HCT116 (cell line): ENCODE data around the gene C14orf132. TPM values are rescaled to one million over a fixed set of nuclear protein-coding genes. Genes with fewer than 3 reads are reported as not detected.

Source experiments
- ATAC-seq: fragments of 200-7000 bp; cut with Tn5 transposase; 2 replicates; pipeline ENCODE4 v1.9.1; 2020; ENCODE audit warnings: mild to moderate bottlenecking, moderate library complexity
- BruUV-seq: library from RNA; stranded (reverse); fragments of 400-500 nt; replicated peaks from 2 replicates; lab custom pipeline; 2021; lab: Mats Ljungman, UMichigan
- CTCF ChIA-PET: fragments of 300-600 bp; sonication (Branson Sonifier 250); formaldehyde crosslinking; loops from one replicate; lab custom pipeline; 2021; ENCODE audit warnings: antibody characterized with exemption; lab: Charles Lee
- POLR2A ChIA-PET: fragments of 300-600, 350-600 bp; sonication (Branson Sonifier 250); formaldehyde crosslinking; loops from one replicate; lab custom pipeline; 2021; ENCODE audit warnings: antibody characterized with exemption; lab: Charles Lee
- RAD21 ChIA-PET, 2 experiments: fragments of 300-600 bp; sonication (Branson Sonifier 250); formaldehyde crosslinking; loops; one replicate each; lab custom pipeline; 2023; ENCODE audit warnings: low total read pairs in 2 of 2; ENCODE audit not compliant: uncharacterized antibody in 2 of 2, unreplicated experiment in 2 of 2, low non-redundant PET in 1 of 2; lab: Charles Lee
- DNase-seq: peaks from one replicate; pipeline ENCODE4 v3.0.0-alpha.2; 2010; ENCODE audit warnings: low read depth, low spot score
- H2AFZ ChIP-seq: fragments of 200-600 bp; shearing (Covaris generic), sonication (generic); 2 replicates; pipeline ENCODE4 v1.6.1; 2017; ENCODE audit warnings: low read depth, mixed run types, mixed read lengths, antibody characterized with exemption, low read length; ENCODE audit not compliant: poor library complexity, severe bottlenecking
- H3K27ac ChIP-seq: 2 replicates; pipeline ENCODE4 v1.5.1; 2012; ENCODE audit warnings: low read depth, low read length
- H3K27me3 ChIP-seq: fragments of 200-600 bp; sonication (generic); 2 replicates; pipeline ENCODE4 v1.6.1; 2016; ENCODE audit warnings: mixed run types, low read length, mixed read lengths; ENCODE audit not compliant: insufficient read depth
- H3K36me3 ChIP-seq, 2 experiments: fragments of 200-500 bp in 1 of 2; fragments of 200-600 bp in 1 of 2; sonication (Bioruptor generic) in 1 of 2; sonication (generic) in 1 of 2; 2 replicates each; pipeline versions ENCODE4 v1.5.1 to v1.6.1; 2014 to 2016; ENCODE audit warnings: low read length in 2 of 2, inconsistent platforms in 1 of 2, mixed read lengths in 1 of 2, mixed run types in 1 of 2; ENCODE audit not compliant: insufficient read depth in 2 of 2, control insufficient read depth in 1 of 2
- H3K4me1 ChIP-seq, 2 experiments: fragments of 200-600 bp in 1 of 2; sonication (generic) in 1 of 2; 2 replicates each; pipeline versions ENCODE4 v1.5.1 to v1.6.1; 2012 to 2017; ENCODE audit warnings: low read length in 2 of 2, inconsistent platforms in 1 of 2, mild to moderate bottlenecking in 1 of 2, mixed read lengths in 1 of 2, mixed run types in 1 of 2, moderate library complexity in 1 of 2; ENCODE audit not compliant: insufficient read depth in 2 of 2, control insufficient read depth in 1 of 2
- H3K4me2 ChIP-seq: fragments of 200-600 bp; sonication (generic); 2 replicates; pipeline ENCODE4 v1.6.1; 2017; ENCODE audit warnings: mixed run types, low read length, mixed read lengths
- H3K4me3 ChIP-seq, 2 experiments: fragments of 200-600 bp in 1 of 2; sonication (generic) in 1 of 2; replicated peaks in 1 of 2; 2 replicates each; pipeline ENCODE4 v1.5.1; 2011 to 2016; ENCODE audit warnings: low read length in 2 of 2, control low read depth in 1 of 2, low read depth in 1 of 2, mild to moderate bottlenecking in 1 of 2, mixed read lengths in 1 of 2, mixed run types in 1 of 2
- H3K79me2 ChIP-seq: fragments of 200-600 bp; sonication (generic); 2 replicates; pipeline ENCODE4 v1.6.1; 2017; ENCODE audit warnings: mild to moderate bottlenecking, mixed run types, low read length, moderate library complexity, mixed read lengths; ENCODE audit not compliant: insufficient read depth
- H3K9ac ChIP-seq: fragments of 200-600 bp; sonication (generic); 2 replicates; pipeline ENCODE4 v1.6.1; 2016; ENCODE audit warnings: low read length, mixed read lengths
- H3K9me2 ChIP-seq: fragments of 200-600 bp; sonication (generic), shearing (Covaris generic); 2 replicates; pipeline ENCODE4 v1.6.1; 2017; ENCODE audit warnings: mixed run types, mild to moderate bottlenecking, moderate library complexity; ENCODE audit not compliant: insufficient read depth
- H3K9me3 ChIP-seq, 2 experiments: fragments of 200-500 bp in 1 of 2; fragments of 200-600 bp in 1 of 2; sonication (Bioruptor generic) in 1 of 2; sonication (generic) in 1 of 2; 2 replicates each; pipeline ENCODE4 v1.6.1; 2014 to 2017; ENCODE audit warnings: low read length in 2 of 2, mixed read lengths in 2 of 2, inconsistent platforms in 1 of 2, low read depth in 1 of 2, mild to moderate bottlenecking in 1 of 2, mixed run types in 1 of 2, moderate library complexity in 1 of 2; ENCODE audit not compliant: control insufficient read depth in 1 of 2, insufficient read depth in 1 of 2
- H4K20me1 ChIP-seq: fragments of 200-600 bp; sonication (generic), shearing (Covaris generic); 2 replicates; pipeline ENCODE4 v1.6.1; 2017; ENCODE audit warnings: mixed run types, mild to moderate bottlenecking, moderate library complexity; ENCODE audit not compliant: insufficient read depth
- CBX3 ChIP-seq: IDR thresholded peaks from 2 replicates; pipeline ENCODE4 v1.6.1; 2012; ENCODE audit warnings: low read depth
- CTCF ChIP-seq, 3 experiments: fragments of 200-600 bp in 1 of 3; sonication (generic) in 1 of 3; IDR thresholded peaks in 2 of 3; conservative IDR thresholded peaks in 1 of 3; 2 replicates each; pipeline ENCODE4 v1.5.1; 2012 to 2017; ENCODE audit warnings: low read depth in 2 of 3, low read length in 2 of 3, antibody characterized with exemption in 1 of 3, borderline replicate concordance in 1 of 3, control low read depth in 1 of 3, mild to moderate bottlenecking in 1 of 3, mixed read lengths in 1 of 3, mixed run types in 1 of 3, moderate library complexity in 1 of 3; ENCODE audit not compliant: insufficient read depth in 1 of 3
- EZH2 ChIP-seq: fragments of 200-600 bp; sonication (generic); IDR thresholded peaks from 2 replicates; pipeline ENCODE4 v1.6.1; 2017; ENCODE audit warnings: antibody characterized with exemption, mixed run types
- JUND ChIP-seq: IDR thresholded peaks from 2 replicates; pipeline ENCODE4 v1.6.1; 2012
- MAX ChIP-seq: IDR thresholded peaks from 2 replicates; pipeline ENCODE4 v1.6.1; 2012
- POLR2AphosphoS5 ChIP-seq: IDR thresholded peaks from 2 replicates; pipeline ENCODE4 v1.6.1; 2011; ENCODE audit warnings: mild to moderate bottlenecking, low read depth, low read length, moderate library complexity
- REST ChIP-seq: IDR thresholded peaks from 2 replicates; pipeline ENCODE4 v1.6.1; 2012; ENCODE audit warnings: low read depth
- SIN3A ChIP-seq: IDR thresholded peaks from 2 replicates; pipeline ENCODE4 v1.6.1; 2012; ENCODE audit warnings: low read depth
- SP1 ChIP-seq: IDR thresholded peaks from 2 replicates; pipeline ENCODE4 v1.6.1; 2012; ENCODE audit warnings: low read depth
- SRF ChIP-seq: IDR thresholded peaks from 2 replicates; pipeline ENCODE4 v1.6.1; 2012; ENCODE audit warnings: low read depth
- TCF7L2 ChIP-seq: IDR thresholded peaks from 2 replicates; pipeline ENCODE4 v1.7.0; 2011; ENCODE audit warnings: borderline replicate concordance, inconsistent platforms; ENCODE audit not compliant: insufficient read depth, insufficient read length; ENCODE audit errors: extremely low read depth
- ZFX ChIP-seq: fragments of 450-650 bp; IDR thresholded peaks from 2 replicates; pipeline ENCODE4 v1.6.1; 2017
- ZNF274 ChIP-seq: fragments of 200-500 bp; sonication (Bioruptor generic); IDR thresholded peaks from 2 replicates; pipeline ENCODE4 v1.6.1; 2014; ENCODE audit warnings: mild to moderate bottlenecking, low read depth, low read length, inconsistent platforms
- intact Hi-C: fragments of 100-400 bp; cut with micrococcal nuclease; formaldehyde crosslinking; loops from 2 replicates; pipeline ENCODE4 v1.10.0; 2022
- total RNA-seq: library from RNA; stranded (reverse); gene quantifications from one replicate; pipeline ENCODE4 v1.2.1, GENCODE V29; 2021; ENCODE audit not compliant: unreplicated experiment

C14orf132 gene
- total RNA-seq, 1 experiment from 2014 or later, result 3.4 TPM

GRCh38 chr14:96121660-96122395, 82.7 kb downstream of the C14orf132 start:
- Histone ChIP-seq H3K4me1 (no peaks in the 10 kb centered on the region), H2AFZ (no peak overlapping the region), H3K4me3 (no peak overlapping the region), H3K4me2 (no peak overlapping the region), H3K9me2 (no peaks in the 10 kb centered on the region), H3K27ac (no peak overlapping the region), H3K79me2 (no peaks in the 10 kb centered on the region), H4K20me1 (no peaks in the 10 kb centered on the region), H3K36me3 (no peaks in the 10 kb centered on the region), H3K27me3 (no peaks in the 10 kb centered on the region), H3K9me3 (no peaks in the 10 kb centered on the region), H3K9ac (no peak overlapping the region)
- ChIA-PET RAD21 (no interaction called here), POLR2A (no interaction called here), CTCF (no interaction called here)
- no peak for TF ChIP-seq ZNF274
- TF ChIP-seq EZH2, result no peak
- TF ChIP-seq CTCF (IDR thresholded peaks at IDR 0.05 in 2 of 3, conservative IDR thresholded peaks at IDR 0.05 in 1 of 3; ENCODE audit: borderline replicate concordance in 1 of 3, insufficient read depth in 1 of 3, low read depth in 2 of 3, low read length in 2 of 3), result no peak
- no peak for TF ChIP-seq TCF7L2
- ATAC-seq (peak; percentile 61), DNase-seq (no peak)
- no TSS peak for BruUV-seq
- intact Hi-C loops, result no loop called here

GRCh38 chr14:96122496-96122895, 83.3 kb downstream of the C14orf132 start:
- ATAC-seq (no peak), DNase-seq (no peak)
- intact Hi-C loops, result no loop called here
- BruUV-seq, result no TSS peak
- Histone ChIP-seq H3K27ac (no peak overlapping the region), H3K9me3 (no peaks in the 10 kb centered on the region), H2AFZ (no peak overlapping the region), H3K4me1 (no peaks in the 10 kb centered on the region), H3K79me2 (no peaks in the 10 kb centered on the region), H3K27me3 (peaks cover 2% of the 10 kb centered on the region; the same call in 1 of the 2 replicates), H3K36me3 (no peaks in the 10 kb centered on the region), H3K9ac (no peak overlapping the region), H4K20me1 (no peaks in the 10 kb centered on the region), H3K4me2 (no peak overlapping the region), H3K4me3 (no peak overlapping the region), H3K9me2 (no peaks in the 10 kb centered on the region)
- POLR2A ChIA-PET, result no interaction called here
- RAD21 ChIA-PET, result no interaction called here
- CTCF ChIA-PET, result no interaction called here
- TF ChIP-seq CBX3 (no peak), SIN3A (no peak), JUND (no peak), ZFX (no peak), MAX (no peak), SP1 (no peak), POLR2AphosphoS5 (no peak), SRF (no peak), REST (no peak)
